Panc1 (cell line): Measurements from ENCODE around the gene EFCAB8. TPM values are rescaled to one million over a fixed set of nuclear protein-coding genes. Genes with fewer than 3 reads are reported as not detected.

Experiments
- ATAC-seq: fragments of 200-7000 bp; cut with Tn5 transposase; 2 replicates; pipeline ENCODE4 v1.9.1; 2020; ENCODE audit warnings: mild to moderate bottlenecking, moderate library complexity
- BruUV-seq: library from RNA; stranded (reverse); fragments of 400-500 nt; replicated peaks from 2 replicates; lab custom pipeline; 2021; lab: Mats Ljungman, UMichigan
- CTCF ChIA-PET: fragments of 300-600 bp; sonication (Branson Sonifier 250); formaldehyde crosslinking; loops from one replicate; lab custom pipeline; 2022; ENCODE audit warnings: antibody characterized with exemption; lab: Charles Lee
- POLR2A ChIA-PET: fragments of 300-600 bp; sonication (Branson Sonifier 250); formaldehyde crosslinking; loops from one replicate; lab custom pipeline; 2022; ENCODE audit warnings: antibody characterized with exemption; lab: Charles Lee
- DNase-seq: peaks from one replicate; pipeline ENCODE4 v3.0.0-alpha.2; 2010; ENCODE audit warnings: low read depth, low spot score
- H3K27ac ChIP-seq: 2 replicates; pipeline ENCODE4 v1.5.1; 2011; ENCODE audit warnings: mild to moderate bottlenecking, low read length, inconsistent platforms
- H3K27me3 ChIP-seq: fragments of 200-500 bp; sonication (Bioruptor generic); 2 replicates; pipeline ENCODE4 v1.6.0; 2014; ENCODE audit warnings: low read length, inconsistent platforms; ENCODE audit not compliant: control insufficient read depth, insufficient read depth
- H3K36me3 ChIP-seq: fragments of 200-500 bp; sonication (Bioruptor generic); 2 replicates; pipeline ENCODE4 v1.5.1; 2014; ENCODE audit warnings: inconsistent platforms, mild to moderate bottlenecking, low read length, moderate library complexity; ENCODE audit not compliant: control insufficient read depth, insufficient read depth
- H3K4me1 ChIP-seq: 2 replicates; pipeline ENCODE4 v1.5.1; 2011; ENCODE audit warnings: inconsistent platforms, mild to moderate bottlenecking, low read length, moderate library complexity; ENCODE audit not compliant: control insufficient read depth, insufficient read depth
- H3K4me3 ChIP-seq, 2 experiments: 2 replicates each; pipeline ENCODE4 v1.5.1; 2011 to 2012; ENCODE audit warnings: low read depth in 2 of 2, low read length in 2 of 2, mild to moderate bottlenecking in 2 of 2, inconsistent platforms in 1 of 2, moderate library complexity in 1 of 2
- H3K9me3 ChIP-seq: fragments of 200-500 bp; sonication (Bioruptor generic); 2 replicates; pipeline ENCODE4 v1.5.1; 2014; ENCODE audit warnings: low read depth, mild to moderate bottlenecking, inconsistent platforms, low read length, moderate library complexity; ENCODE audit not compliant: control insufficient read depth, insufficient read depth
- POLR2AphosphoS5 ChIP-seq: IDR thresholded peaks from 2 replicates; pipeline ENCODE4 v1.6.1; 2012; ENCODE audit warnings: mild to moderate bottlenecking, low read depth, low read length, moderate library complexity
- SIN3A ChIP-seq: IDR thresholded peaks from 2 replicates; pipeline ENCODE4 v1.6.1; 2012; ENCODE audit warnings: low read depth, mild to moderate bottlenecking, low read length, moderate library complexity, borderline replicate concordance; ENCODE audit not compliant: insufficient read depth
- TCF7L2 ChIP-seq: IDR thresholded peaks from 2 replicates; pipeline ENCODE4 v1.6.1; 2011; ENCODE audit warnings: mild to moderate bottlenecking, low read depth, low read length, inconsistent platforms
- in situ Hi-C: cut with HindIII; loops from 2 replicates; pipeline ENCODE4 v1.10.0; 2016; ENCODE audit warnings: low sequenced_read_pairs, low pct_unique_long_range_greater_than_20kb
- intact Hi-C: fragments of 100-400 bp; cut with micrococcal nuclease; formaldehyde crosslinking; loops from one replicate; pipeline ENCODE4 v1.10.0; 2022; ENCODE audit not compliant: unreplicated experiment
- total RNA-seq: library from RNA; stranded (reverse); gene quantifications from one replicate; pipeline ENCODE4 v1.2.1, GENCODE V29; 2021; ENCODE audit not compliant: unreplicated experiment
- TF ChIP-seq, protein P1 (sequence below): fragments of 450-650 bp; IDR thresholded peaks from 2 replicates; pipeline ENCODE4 v1.5.1; 2017; ENCODE audit warnings: mild to moderate bottlenecking
- TF ChIP-seq, protein P2 (sequence below), 2 experiments: IDR thresholded peaks; 2 replicates each; pipeline ENCODE4 v1.6.1; 2011 to 2012; ENCODE audit warnings: low read depth in 2 of 2, control low read depth in 1 of 2, low read length in 1 of 2, mild to moderate bottlenecking in 1 of 2, moderate library complexity in 1 of 2; ENCODE audit not compliant: insufficient read depth in 1 of 2

EFCAB8 gene
- total RNA-seq, 1 experiment from 2014 or later, result 1.1 TPM

DNA sequence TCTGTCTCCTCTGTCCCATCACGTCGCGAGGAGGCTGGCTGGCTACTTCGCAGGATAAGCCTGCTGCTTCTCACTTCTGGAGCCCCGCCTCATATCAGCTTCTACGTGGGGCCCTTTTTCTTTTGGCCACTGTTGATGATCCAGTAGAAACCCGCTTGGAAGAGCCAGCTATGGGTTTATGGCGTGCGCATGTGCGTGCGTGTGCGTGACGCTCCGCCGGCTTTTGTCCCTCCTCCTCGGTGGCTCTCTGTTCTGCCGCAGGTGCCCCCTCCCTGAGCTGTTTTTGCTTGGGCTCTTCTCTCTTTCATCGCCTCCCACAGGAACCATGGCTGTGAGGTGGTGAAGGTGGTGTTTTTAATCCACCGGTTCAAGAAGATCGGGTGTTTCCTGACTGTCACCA lies 26.5 kb downstream of the EFCAB8 start:
- intact Hi-C loops, result no loop called here
- Histone ChIP-seq H3K27ac (no peak overlapping the region), H3K27me3 (no peaks in the 10 kb centered on the region), H3K9me3 (no peaks in the 10 kb centered on the region), H3K4me1 (no peaks in the 10 kb centered on the region), H3K4me3 (no peak overlapping the region), H3K36me3 (no peaks in the 10 kb centered on the region)
- ChIA-PET CTCF (no interaction called here), POLR2A (no interaction called here)
- ATAC-seq, result no peak
- DNase-seq, result no peak
- in situ Hi-C loops, result no loop called here
- TF ChIP-seq POLR2AphosphoS5, result no peak
- TF ChIP-seq, protein P1, sequence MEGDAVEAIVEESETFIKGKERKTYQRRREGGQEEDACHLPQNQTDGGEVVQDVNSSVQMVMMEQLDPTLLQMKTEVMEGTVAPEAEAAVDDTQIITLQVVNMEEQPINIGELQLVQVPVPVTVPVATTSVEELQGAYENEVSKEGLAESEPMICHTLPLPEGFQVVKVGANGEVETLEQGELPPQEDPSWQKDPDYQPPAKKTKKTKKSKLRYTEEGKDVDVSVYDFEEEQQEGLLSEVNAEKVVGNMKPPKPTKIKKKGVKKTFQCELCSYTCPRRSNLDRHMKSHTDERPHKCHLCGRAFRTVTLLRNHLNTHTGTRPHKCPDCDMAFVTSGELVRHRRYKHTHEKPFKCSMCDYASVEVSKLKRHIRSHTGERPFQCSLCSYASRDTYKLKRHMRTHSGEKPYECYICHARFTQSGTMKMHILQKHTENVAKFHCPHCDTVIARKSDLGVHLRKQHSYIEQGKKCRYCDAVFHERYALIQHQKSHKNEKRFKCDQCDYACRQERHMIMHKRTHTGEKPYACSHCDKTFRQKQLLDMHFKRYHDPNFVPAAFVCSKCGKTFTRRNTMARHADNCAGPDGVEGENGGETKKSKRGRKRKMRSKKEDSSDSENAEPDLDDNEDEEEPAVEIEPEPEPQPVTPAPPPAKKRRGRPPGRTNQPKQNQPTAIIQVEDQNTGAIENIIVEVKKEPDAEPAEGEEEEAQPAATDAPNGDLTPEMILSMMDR, result no peak
- no peak for TF ChIP-seq SIN3A
- TF ChIP-seq TCF7L2, result no peak
- TF ChIP-seq, protein P2, sequence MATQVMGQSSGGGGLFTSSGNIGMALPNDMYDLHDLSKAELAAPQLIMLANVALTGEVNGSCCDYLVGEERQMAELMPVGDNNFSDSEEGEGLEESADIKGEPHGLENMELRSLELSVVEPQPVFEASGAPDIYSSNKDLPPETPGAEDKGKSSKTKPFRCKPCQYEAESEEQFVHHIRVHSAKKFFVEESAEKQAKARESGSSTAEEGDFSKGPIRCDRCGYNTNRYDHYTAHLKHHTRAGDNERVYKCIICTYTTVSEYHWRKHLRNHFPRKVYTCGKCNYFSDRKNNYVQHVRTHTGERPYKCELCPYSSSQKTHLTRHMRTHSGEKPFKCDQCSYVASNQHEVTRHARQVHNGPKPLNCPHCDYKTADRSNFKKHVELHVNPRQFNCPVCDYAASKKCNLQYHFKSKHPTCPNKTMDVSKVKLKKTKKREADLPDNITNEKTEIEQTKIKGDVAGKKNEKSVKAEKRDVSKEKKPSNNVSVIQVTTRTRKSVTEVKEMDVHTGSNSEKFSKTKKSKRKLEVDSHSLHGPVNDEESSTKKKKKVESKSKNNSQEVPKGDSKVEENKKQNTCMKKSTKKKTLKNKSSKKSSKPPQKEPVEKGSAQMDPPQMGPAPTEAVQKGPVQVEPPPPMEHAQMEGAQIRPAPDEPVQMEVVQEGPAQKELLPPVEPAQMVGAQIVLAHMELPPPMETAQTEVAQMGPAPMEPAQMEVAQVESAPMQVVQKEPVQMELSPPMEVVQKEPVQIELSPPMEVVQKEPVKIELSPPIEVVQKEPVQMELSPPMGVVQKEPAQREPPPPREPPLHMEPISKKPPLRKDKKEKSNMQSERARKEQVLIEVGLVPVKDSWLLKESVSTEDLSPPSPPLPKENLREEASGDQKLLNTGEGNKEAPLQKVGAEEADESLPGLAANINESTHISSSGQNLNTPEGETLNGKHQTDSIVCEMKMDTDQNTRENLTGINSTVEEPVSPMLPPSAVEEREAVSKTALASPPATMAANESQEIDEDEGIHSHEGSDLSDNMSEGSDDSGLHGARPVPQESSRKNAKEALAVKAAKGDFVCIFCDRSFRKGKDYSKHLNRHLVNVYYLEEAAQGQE (IDR thresholded peaks at IDR 0.05; ENCODE audit: insufficient read depth in 1 of 2, low read depth in 2 of 2, low read length in 1 of 2), result no peak
- BruUV-seq, result no TSS peak

DNA sequence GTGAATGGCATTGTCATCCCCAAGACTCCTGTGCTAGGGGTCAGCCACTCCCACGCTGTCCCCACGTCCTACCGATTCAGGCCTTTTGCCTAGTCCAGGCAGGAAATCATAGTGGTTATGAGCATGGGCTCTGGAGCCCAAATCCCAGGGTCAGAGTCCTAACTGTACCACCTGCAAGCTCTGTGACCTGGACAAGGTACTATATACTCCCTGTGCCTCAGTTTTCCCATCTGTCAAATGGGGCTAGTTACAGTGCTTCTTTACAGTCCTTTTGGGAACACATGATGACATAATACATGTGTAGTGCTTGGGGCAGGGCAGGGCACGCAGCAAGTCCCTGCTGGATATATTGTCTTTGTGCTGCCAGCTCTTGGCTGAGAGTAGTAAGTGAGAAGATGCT lies 27.2 kb downstream of the EFCAB8 start:
- CTCF ChIA-PET, result no interaction called here

More for the DNA sequence above, 27.2 kb downstream of the EFCAB8 start:
- intact Hi-C loops, result no loop called here
- Histone ChIP-seq H3K4me3 (no peak overlapping the region), H3K9me3 (no peaks in the 10 kb centered on the region), H3K27ac (no peak overlapping the region), H3K36me3 (no peaks in the 10 kb centered on the region), H3K4me1 (no peaks in the 10 kb centered on the region), H3K27me3 (no peaks in the 10 kb centered on the region)
- BruUV-seq, result no TSS peak
- TF ChIP-seq POLR2AphosphoS5 (no peak), TCF7L2 (no peak), SIN3A (no peak)
- TF ChIP-seq, protein P2 (IDR thresholded peaks at IDR 0.05; ENCODE audit: insufficient read depth in 1 of 2, low read depth in 2 of 2, low read length in 1 of 2), result no peak
- TF ChIP-seq, protein P1, result no peak
- ATAC-seq, result no peak
- no peak for DNase-seq
- in situ Hi-C loops, result no loop called here
- POLR2A ChIA-PET, result no interaction called here
